HFFc6 (cell line): ENCODE data around the gene TBC1D14. TPM values are rescaled to one million over a fixed set of nuclear protein-coding genes. Genes with fewer than 3 reads are reported as not detected.
A peak's percentile ranks its signal among the peaks of the same experiment; 100 is the strongest.

Experiments used
- DNase-seq: peaks from one replicate; pipeline ENCODE4 v3.0.0-alpha.2; 2018
- H3K27ac Mint-ChIP-seq: 2 replicates; pipeline ENCODE4 v1.8.0; 2020; ENCODE audit warnings: mild to moderate bottlenecking, mixed read lengths
- H3K27me3 Mint-ChIP-seq: 2 replicates; pipeline ENCODE4 v1.8.0; 2021; ENCODE audit warnings: mild to moderate bottlenecking, moderate library complexity, mixed read lengths; ENCODE audit not compliant: insufficient read depth
- H3K36me3 Mint-ChIP-seq: 2 replicates; pipeline ENCODE4 v1.8.0; 2021; ENCODE audit warnings: low read depth, mixed read lengths
- H3K4me1 Mint-ChIP-seq: 2 replicates; pipeline ENCODE4 v1.8.0; 2020; ENCODE audit warnings: low read depth, mixed read lengths
- H3K4me3 Mint-ChIP-seq: 2 replicates; pipeline ENCODE4 v1.8.0; 2020; ENCODE audit warnings: mild to moderate bottlenecking, moderate library complexity, mixed read lengths
- H3K9me3 Mint-ChIP-seq: 2 replicates; pipeline ENCODE4 v1.8.0; 2020; ENCODE audit warnings: mild to moderate bottlenecking, mixed read lengths
- CTCF ChIP-seq: fragments of 200-600 bp; sonication (generic); IDR thresholded peaks from 2 replicates; pipeline ENCODE4 v1.5.0; 2021; ENCODE audit warnings: antibody characterized with exemption, mild to moderate bottlenecking
- total RNA-seq, 6 experiments: library from RNA; stranded (reverse); fragmentation: NEBNext Ultra II Directional; extraction: Animal tissue kit (Norgen Biotek cat#: 25700); gene quantifications; 2 replicates in 1 of 6; 3 replicates in 5 of 6; pipeline ENCODE4 v1.2.3, GENCODE V29; 2021

The TBC1D14 gene
- total RNA-seq, 6 experiments from 2014 or later = 23.3 to 32.5 (median 27.9) TPM

- peaks cover 6% of the 10 kb centered on the region; the same call in 1 of the 2 replicates for H3K36me3 Mint-ChIP-seq
- no peak for TF ChIP-seq CTCF
- no peaks in the 10 kb centered on the region for H3K9me3 Mint-ChIP-seq
- peaks cover 47% of the 10 kb centered on the region for H3K4me1 Mint-ChIP-seq
- peak; percentile 7 for DNase-seq
- H3K27ac Mint-ChIP-seq = peak overlapping the region; percentile 63
- no peaks in the 10 kb centered on the region; the same call in none of the 2 replicates for H3K27me3 Mint-ChIP-seq
- H3K4me3 Mint-ChIP-seq = no peak overlapping the region
Measured at GRCh38 chr4:6992728-6993677, 83.4 kb downstream of the TBC1D14 start.

- Mint-ChIP-seq H3K27ac (no peak overlapping the region), H3K4me3 (no peak overlapping the region), H3K27me3 (peaks cover 2% of the 10 kb centered on the region), H3K4me1 (peaks cover 24% of the 10 kb centered on the region), H3K36me3 (peaks cover 19% of the 10 kb centered on the region), H3K9me3 (no peaks in the 10 kb centered on the region)
- TF ChIP-seq CTCF = no peak
- no peak for DNase-seq
Measured at GRCh38 chr4:6996481-6996880, 86.9 kb downstream of the TBC1D14 start.

- Mint-ChIP-seq H3K4me1 (peaks cover 9% of the 10 kb centered on the region; the same call in 1 of the 2 replicates), H3K36me3 (peaks cover 31% of the 10 kb centered on the region), H3K4me3 (no peak overlapping the region), H3K9me3 (no peaks in the 10 kb centered on the region), H3K27ac (no peak overlapping the region), H3K27me3 (peaks cover 2% of the 10 kb centered on the region)
- no peak for TF ChIP-seq CTCF
- no peak for DNase-seq
Measured at GRCh38 chr4:6999172-7000086, 89.8 kb downstream of the TBC1D14 start.

GRCh38 chr4:7000421-7001176 is 91.0 kb downstream of the TBC1D14 start:
- peaks cover 31% of the 10 kb centered on the region for H3K36me3 Mint-ChIP-seq
- no peak overlapping the region for H3K27ac Mint-ChIP-seq
- DNase-seq = no peak
- H3K4me1 Mint-ChIP-seq = peaks cover 9% of the 10 kb centered on the region; the same call in 1 of the 2 replicates
- H3K9me3 Mint-ChIP-seq = no peaks in the 10 kb centered on the region
- TF ChIP-seq CTCF = no peak
- peaks cover 2% of the 10 kb centered on the region for H3K27me3 Mint-ChIP-seq
- no peak overlapping the region for H3K4me3 Mint-ChIP-seq

- Mint-ChIP-seq H3K36me3 (peaks cover 31% of the 10 kb centered on the region), H3K27ac (no peak overlapping the region), H3K27me3 (peaks cover 2% of the 10 kb centered on the region), H3K9me3 (no peaks in the 10 kb centered on the region), H3K4me3 (no peak overlapping the region), H3K4me1 (peaks cover 9% of the 10 kb centered on the region; the same call in 1 of the 2 replicates)
- TF ChIP-seq CTCF = no peak
- DNase-seq = no peak
Measured at GRCh38 chr4:7001271-7001670, 91.6 kb downstream of the TBC1D14 start.
